GM12801 (cell line): ENCODE results near the gene COLEC11.

Experiments
- TF ChIP-seq, protein P1 (sequence below): IDR thresholded peaks from one replicate; pipeline ENCODE4 v1.5.1; 2011; ENCODE audit warnings: control low read depth; ENCODE audit not compliant: insufficient read length; ENCODE audit errors: extremely low read depth

The COLEC11 gene

DNA sequence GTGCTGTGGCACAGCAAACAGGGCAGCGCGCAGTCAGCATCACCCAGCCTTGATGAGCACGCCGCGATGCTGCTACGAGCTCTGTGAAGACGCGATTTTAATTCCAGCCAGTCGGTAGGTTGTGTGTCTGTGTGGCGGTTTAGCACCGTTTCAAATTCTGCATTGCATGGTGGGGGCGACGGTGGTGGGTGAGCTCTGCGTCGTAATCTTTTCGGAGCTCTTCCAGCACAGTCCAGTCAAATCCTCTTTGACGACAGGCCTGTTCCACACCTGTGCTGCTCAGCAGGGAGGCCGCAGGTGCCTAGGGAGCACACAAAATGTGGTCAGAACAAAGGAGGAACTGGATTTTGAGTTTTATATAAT is 71.7 kb downstream of the COLEC11 start:
- TF ChIP-seq, protein P1, sequence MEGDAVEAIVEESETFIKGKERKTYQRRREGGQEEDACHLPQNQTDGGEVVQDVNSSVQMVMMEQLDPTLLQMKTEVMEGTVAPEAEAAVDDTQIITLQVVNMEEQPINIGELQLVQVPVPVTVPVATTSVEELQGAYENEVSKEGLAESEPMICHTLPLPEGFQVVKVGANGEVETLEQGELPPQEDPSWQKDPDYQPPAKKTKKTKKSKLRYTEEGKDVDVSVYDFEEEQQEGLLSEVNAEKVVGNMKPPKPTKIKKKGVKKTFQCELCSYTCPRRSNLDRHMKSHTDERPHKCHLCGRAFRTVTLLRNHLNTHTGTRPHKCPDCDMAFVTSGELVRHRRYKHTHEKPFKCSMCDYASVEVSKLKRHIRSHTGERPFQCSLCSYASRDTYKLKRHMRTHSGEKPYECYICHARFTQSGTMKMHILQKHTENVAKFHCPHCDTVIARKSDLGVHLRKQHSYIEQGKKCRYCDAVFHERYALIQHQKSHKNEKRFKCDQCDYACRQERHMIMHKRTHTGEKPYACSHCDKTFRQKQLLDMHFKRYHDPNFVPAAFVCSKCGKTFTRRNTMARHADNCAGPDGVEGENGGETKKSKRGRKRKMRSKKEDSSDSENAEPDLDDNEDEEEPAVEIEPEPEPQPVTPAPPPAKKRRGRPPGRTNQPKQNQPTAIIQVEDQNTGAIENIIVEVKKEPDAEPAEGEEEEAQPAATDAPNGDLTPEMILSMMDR = no peak

DNA sequence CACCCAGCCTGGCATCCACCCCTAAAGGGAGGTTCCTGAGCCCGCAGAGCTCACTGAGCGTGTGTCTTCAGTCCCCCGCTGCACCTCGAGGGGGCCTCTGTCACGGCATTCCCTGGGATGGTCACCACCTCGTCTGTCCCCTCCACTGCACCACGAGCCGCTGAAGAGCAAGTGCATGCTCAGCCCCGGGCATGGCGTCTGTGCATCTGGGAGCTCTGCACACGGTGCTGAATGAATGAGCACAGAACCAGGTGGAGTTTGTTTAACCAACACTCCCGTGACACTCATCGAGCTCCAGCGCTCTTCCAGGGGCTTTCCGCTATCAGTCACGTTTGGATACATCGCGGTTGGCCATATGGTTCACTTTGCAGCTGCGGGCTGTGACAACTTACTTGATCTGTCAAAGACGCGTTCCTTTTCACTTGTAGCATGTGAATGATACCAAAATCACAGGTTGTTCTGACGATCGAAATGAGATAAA is 72.3 kb downstream of the COLEC11 start:
- TF ChIP-seq, protein P1 = no peak

DNA sequence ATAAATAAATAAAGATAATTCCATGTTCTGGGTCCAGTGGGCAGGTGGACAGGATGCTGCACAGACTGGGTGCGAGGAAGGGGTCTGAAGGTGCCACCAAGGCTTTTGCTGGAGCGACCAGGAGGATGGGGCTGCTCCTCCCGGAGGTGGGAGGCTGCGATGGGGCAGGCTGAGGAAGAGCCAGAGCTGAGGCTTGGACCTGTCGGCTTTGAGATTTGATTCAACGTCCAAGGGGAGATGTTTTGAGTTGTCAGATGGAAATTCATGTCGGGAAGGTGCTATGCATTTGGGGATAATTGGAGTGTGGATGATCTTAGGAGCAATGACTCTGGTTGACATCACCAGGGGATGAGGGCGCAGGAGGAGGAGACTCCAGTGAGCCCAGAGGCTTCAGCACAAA is 74.7 kb downstream of the COLEC11 start:
- TF ChIP-seq, protein P1 = no peak

DNA sequence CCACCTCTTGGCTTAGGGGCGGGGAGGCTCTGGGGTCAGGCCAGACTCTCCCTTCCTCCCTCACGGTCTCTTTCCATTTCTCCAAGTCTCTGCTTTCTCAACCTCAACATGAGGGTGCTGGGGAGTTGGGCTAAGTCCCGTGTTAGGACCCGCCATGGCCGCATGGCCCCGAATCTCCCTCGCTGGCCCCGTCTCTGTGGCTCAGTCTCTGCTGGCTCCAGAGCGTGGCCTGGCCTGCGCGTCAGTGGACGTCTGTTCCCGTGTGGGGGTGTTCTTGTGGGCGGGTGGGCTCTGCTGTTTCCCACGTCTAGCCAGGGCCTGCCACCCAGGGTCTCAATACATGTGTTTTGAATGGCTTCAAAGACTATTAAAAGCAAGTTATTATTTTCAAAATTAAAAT is 75.5 kb downstream of the COLEC11 start:
- TF ChIP-seq, protein P1 = no peak

DNA sequence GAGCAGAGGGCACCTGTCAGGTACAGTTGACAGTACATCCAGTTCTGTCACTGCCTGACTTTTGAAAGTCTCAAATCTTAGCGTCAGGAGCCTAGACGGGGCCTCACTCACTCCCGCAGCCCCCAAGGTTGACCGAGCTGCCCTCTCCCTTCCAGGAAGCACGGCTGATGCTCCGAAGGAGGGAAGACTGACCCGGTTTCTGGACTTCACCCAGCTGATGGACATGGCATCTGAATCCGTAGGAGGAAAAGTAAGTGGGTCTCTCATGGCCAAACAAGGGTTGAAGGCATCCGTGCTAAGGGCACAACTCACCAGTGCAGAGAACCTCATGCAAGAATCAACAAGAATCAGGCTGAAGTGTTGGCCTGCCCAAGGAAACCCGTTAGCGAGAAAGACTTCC is 76.0 kb downstream of the COLEC11 start:
- TF ChIP-seq, protein P1 = no peak

DNA sequence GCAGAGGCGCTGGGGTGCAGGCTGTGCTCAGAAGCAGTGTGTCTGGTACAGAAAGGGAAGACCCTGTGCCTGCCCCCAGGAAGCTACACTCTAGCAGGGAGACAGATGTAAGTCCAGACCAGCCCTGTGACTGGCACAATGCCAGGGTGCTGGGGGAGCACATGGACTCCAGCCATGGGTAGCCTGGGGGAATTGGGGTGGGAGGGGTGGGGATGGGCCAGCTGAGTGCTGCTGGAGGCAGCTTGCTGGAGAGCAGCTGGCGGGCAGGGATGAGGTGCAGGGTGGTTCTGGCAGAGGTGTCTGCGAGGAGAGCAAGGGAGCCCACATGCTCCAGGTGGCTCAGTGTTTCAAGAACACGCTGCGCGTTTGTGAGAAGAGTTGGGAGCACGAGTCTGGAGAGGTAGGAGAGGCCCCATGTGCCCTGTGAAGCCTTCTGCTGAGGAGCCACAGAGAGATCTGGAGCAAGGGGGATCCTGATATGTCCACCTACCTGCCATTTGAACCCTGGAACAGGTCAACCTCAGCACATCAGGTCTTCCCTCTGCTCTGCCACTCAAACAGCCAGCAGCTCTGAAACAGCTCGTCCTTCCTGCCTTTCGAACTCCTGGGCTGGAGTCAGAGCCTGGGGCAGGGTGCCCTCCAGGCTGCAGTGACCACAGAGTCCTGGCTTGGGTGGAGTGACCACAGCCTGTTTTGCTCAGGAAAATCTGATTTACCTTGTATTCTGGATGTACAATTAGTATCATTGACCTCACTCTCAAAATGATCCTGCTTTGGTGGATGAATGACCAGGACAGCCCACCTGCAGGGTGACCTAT is 78.2 kb downstream of the COLEC11 start:
- TF ChIP-seq, protein P1 = no peak

DNA sequence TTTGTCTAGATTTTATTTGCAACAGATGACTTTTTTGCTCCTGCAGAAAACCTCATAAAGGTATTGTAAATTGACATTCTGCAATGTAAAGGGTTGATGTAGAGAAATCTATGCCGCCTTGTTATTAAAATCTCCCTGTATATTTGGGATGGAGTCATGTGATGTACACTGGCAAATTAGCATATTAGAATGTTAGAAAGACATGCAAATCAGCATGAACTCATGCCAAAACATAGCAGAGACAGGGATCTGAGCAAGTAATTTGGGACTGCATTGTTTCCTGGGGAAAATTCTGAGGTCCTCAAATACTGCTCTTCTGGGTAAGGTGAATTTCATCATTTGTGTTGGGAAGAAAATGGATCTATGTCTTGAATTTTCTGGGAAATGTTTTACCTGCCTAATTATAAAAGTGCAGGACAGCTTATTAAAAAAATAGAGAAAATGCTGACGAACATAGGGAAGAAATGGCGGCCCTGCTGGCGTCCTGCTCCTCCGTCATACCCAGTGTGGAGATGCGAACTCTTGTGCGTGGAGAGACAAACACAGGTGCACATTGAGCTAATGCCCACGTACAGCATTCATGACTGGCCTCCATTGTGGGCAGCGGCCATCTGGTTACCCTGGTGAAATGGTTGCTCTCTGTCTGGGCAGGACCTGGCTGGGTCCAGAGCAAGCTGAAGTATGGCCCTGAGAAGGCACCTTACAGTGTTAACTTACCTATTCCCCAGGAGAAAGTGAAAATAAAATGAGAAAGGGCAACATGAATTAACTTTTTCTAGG is 79.3 kb downstream of the COLEC11 start:
- TF ChIP-seq, protein P1 = no peak
